Osteocyte (in vitro differentiated cells): ENCODE measurements around the gene SDS. TPM values are rescaled to one million over a fixed set of nuclear protein-coding genes. Genes with fewer than 3 reads are reported as not detected.

ENCODE experiments used
- DNase-seq: peaks from one replicate; pipeline ENCODE4 v3.0.0; 2021; ENCODE audit warnings: mixed read lengths; ENCODE audit not compliant: unreplicated experiment; ENCODE audit errors: extremely low spot score
- H3K27ac Mint-ChIP-seq: one replicate; pipeline ENCODE4 v1.8.0; 2021; ENCODE audit warnings: mild to moderate bottlenecking, mixed read lengths; ENCODE audit not compliant: unreplicated experiment
- H3K27me3 Mint-ChIP-seq: one replicate; pipeline ENCODE4 v1.8.0; 2021; ENCODE audit warnings: mixed read lengths; ENCODE audit not compliant: unreplicated experiment
- H3K36me3 Mint-ChIP-seq: one replicate; pipeline ENCODE4 v1.8.0; 2021; ENCODE audit warnings: mixed read lengths; ENCODE audit not compliant: unreplicated experiment
- H3K4me1 Mint-ChIP-seq: one replicate; pipeline ENCODE4 v1.8.0; 2021; ENCODE audit warnings: mixed read lengths; ENCODE audit not compliant: unreplicated experiment
- H3K4me3 Mint-ChIP-seq: one replicate; pipeline ENCODE4 v1.8.0; 2021; ENCODE audit warnings: mild to moderate bottlenecking, moderate library complexity, mixed read lengths; ENCODE audit not compliant: unreplicated experiment
- H3K9me3 Mint-ChIP-seq: one replicate; pipeline ENCODE4 v1.8.0; 2021; ENCODE audit warnings: mixed read lengths; ENCODE audit not compliant: unreplicated experiment
- CTCF ChIP-seq: fragments of 200-600 bp; sonication (generic); IDR thresholded peaks from 2 replicates; pipeline ENCODE4 v1.5.0; 2021; ENCODE audit warnings: antibody characterized with exemption, mild to moderate bottlenecking, moderate library complexity
- total RNA-seq: library from RNA; stranded (reverse); gene quantifications from 2 replicates; pipeline ENCODE4 v1.2.1, GENCODE V29; 2021

SDS gene
- total RNA-seq, 1 donor from 2014 or later = not detected

GRCh38 chr12:113398346-113399290 lies 5.1 kb downstream of the SDS start:
- Mint-ChIP-seq H3K4me3 (no peak overlapping the region), H3K4me1 (no peaks in the 10 kb centered on the region), H3K27ac (no peak overlapping the region), H3K27me3 (peaks cover 4% of the 10 kb centered on the region), H3K36me3 (no peaks in the 10 kb centered on the region), H3K9me3 (no peaks in the 10 kb centered on the region)
- no peak for DNase-seq
- TF ChIP-seq CTCF = no peak

GRCh38 chr12:113397497-113398197 lies 6.0 kb downstream of the SDS start:
- no peak overlapping the region for H3K27ac Mint-ChIP-seq
- no peaks in the 10 kb centered on the region for H3K9me3 Mint-ChIP-seq
- no peak for TF ChIP-seq CTCF
- no peak for DNase-seq
- no peaks in the 10 kb centered on the region for H3K36me3 Mint-ChIP-seq
- H3K4me1 Mint-ChIP-seq = no peaks in the 10 kb centered on the region
- peaks cover 4% of the 10 kb centered on the region for H3K27me3 Mint-ChIP-seq
- H3K4me3 Mint-ChIP-seq = no peak overlapping the region

- Mint-ChIP-seq H3K27ac (no peak overlapping the region), H3K36me3 (no peaks in the 10 kb centered on the region), H3K4me1 (no peaks in the 10 kb centered on the region), H3K27me3 (peaks cover 4% of the 10 kb centered on the region), H3K9me3 (no peaks in the 10 kb centered on the region), H3K4me3 (no peak overlapping the region)
- no peak for DNase-seq
- no peak for TF ChIP-seq CTCF
Measured at GRCh38 chr12:113396828-113397496, 6.7 kb downstream of the SDS start.

GRCh38 chr12:113396200-113396599 lies 7.5 kb downstream of the SDS start:
- no peak overlapping the region for H3K27ac Mint-ChIP-seq
- DNase-seq = no peak
- no peaks in the 10 kb centered on the region for H3K36me3 Mint-ChIP-seq
- H3K9me3 Mint-ChIP-seq = no peaks in the 10 kb centered on the region
- no peak overlapping the region for H3K4me3 Mint-ChIP-seq
- TF ChIP-seq CTCF = no peak
- peaks cover 4% of the 10 kb centered on the region for H3K27me3 Mint-ChIP-seq
- no peaks in the 10 kb centered on the region for H3K4me1 Mint-ChIP-seq
